Effector memory CD4-positive, alpha-beta T cell (primary cell): ENCODE measurements around the gene TUT7.
"Not testable (repeated sequence)": the region's sequence is repeated elsewhere in the genome, so short reads cannot be mapped to it uniquely, and the experiment has no call there.

ENCODE experiments used
- DNase-seq, 3 donors: peaks; one replicate each; pipeline ENCODE4 v3.0.0-alpha.2; 2020
- H3K27ac ChIP-seq: 2 replicates; pipeline ENCODE4 v1.7.0; 2013; ENCODE audit warnings: mild to moderate bottlenecking, low read length, moderate library complexity; ENCODE audit not compliant: insufficient read depth, poor library complexity, severe bottlenecking
- H3K27me3 ChIP-seq: replicated peaks from 2 replicates; pipeline ENCODE4 v1.7.0; 2013; ENCODE audit warnings: mild to moderate bottlenecking, low read length; ENCODE audit not compliant: insufficient read depth, control insufficient read depth, poor library complexity, severe bottlenecking
- H3K36me3 ChIP-seq: 2 replicates; pipeline ENCODE4 v1.7.0; 2013; ENCODE audit warnings: mild to moderate bottlenecking, low read length, moderate library complexity; ENCODE audit not compliant: control insufficient read depth, insufficient read depth
- H3K4me1 ChIP-seq: 2 replicates; pipeline ENCODE4 v1.7.0; 2013; ENCODE audit warnings: low read length, mild to moderate bottlenecking; ENCODE audit not compliant: control insufficient read depth, insufficient read depth, poor library complexity, severe bottlenecking
- H3K4me3 ChIP-seq: 2 replicates; pipeline ENCODE4 v1.7.0; 2013; ENCODE audit warnings: low read length, low read depth, mild to moderate bottlenecking; ENCODE audit not compliant: insufficient read depth, poor library complexity, severe bottlenecking
- H3K9me3 ChIP-seq: 2 replicates; pipeline ENCODE4 v1.7.0; 2013; ENCODE audit warnings: mild to moderate bottlenecking, low read length, moderate library complexity; ENCODE audit not compliant: control insufficient read depth

Gene TUT7

DNA sequence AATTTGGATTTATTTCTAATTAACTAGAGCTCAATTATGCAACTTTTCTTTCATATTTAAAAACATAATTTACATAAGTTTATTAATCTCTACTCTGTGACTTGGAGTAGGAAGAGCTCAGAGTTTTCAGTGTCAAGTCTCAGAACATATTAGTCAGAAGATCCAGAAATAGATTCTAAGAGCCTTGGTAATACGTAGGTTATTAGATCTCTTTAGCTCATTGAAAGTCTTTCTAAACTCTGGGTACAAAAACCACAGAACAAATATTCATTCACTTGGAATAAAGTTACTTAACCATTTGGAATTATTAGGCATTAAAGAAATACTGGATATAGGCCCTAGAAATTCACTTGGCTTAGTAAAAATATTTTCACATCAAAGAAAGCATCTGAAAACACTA, 45.5 kb downstream of the TUT7 start:
- peaks cover 2% of the 10 kb centered on the region for H3K4me1 ChIP-seq
- DNase-seq: no peak
- H3K27me3 ChIP-seq: no peaks in the 10 kb centered on the region
- no peak overlapping the region for H3K4me3 ChIP-seq
- no peak overlapping the region for H3K27ac ChIP-seq
- H3K9me3 ChIP-seq: no peaks in the 10 kb centered on the region
- peaks cover 62% of the 10 kb centered on the region for H3K36me3 ChIP-seq

DNA sequence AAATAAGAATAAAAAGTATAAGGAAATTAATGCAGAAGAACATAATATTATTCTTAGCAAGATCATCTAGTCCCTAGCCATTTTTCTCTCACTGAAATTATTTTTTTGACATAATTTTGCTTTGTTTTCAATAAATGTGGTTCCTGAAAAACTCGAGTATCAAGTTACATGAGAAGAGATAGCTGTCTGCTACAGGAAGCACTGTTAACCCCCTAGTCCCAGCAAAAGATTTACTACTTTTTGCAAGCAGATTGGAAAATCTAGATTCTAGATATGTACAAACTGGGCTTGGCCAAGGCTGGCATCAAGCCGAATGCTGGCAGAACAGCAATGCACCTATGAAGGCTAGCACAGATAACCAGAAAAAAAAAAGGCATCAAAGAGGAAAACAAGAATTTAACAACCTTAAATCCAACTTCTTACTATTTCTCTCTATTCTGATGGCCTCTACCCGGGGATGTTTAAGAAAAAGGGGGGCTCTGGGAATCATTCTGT, 49.9 kb downstream of the TUT7 start:
- Histone ChIP-seq H3K9me3 (no peaks in the 10 kb centered on the region), H3K27ac (no peak overlapping the region), H3K4me1 (peaks cover 4% of the 10 kb centered on the region), H3K4me3 (no peak overlapping the region), H3K27me3 (no peaks in the 10 kb centered on the region), H3K36me3 (peaks cover 66% of the 10 kb centered on the region)
- no peak for DNase-seq

DNA sequence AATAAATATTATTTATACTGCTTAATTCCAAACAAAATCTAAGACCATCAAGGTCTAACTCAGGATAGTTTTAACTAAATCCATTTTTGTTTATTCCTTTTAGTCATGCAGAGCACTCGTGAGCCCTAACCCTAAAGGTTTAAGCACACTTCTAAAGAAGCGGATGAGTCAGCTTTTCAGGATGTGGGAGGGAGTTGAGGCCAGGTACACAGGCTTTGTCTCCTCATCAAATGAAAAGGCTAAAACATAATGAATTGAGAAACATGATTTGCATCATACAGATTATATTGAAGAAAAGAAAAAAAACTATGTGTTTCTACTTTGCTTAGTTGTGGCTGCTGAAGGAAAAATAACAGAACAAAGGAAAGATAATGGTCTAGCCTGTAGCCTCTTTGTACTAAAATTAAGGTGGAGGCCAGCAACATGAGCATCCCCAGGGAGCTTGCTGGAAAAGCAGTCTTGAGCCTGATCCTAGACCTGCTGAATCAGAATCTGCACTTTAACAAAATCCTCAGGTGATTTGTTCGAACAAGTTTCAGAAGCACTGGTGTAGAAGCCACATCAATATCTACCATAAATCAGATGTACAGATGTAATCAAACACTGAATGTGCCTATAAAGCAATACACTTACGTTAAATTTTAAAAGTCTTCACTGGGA, 50.8 kb downstream of the TUT7 start:
- Histone ChIP-seq H3K4me1 (peaks cover 4% of the 10 kb centered on the region), H3K36me3 (peaks cover 64% of the 10 kb centered on the region), H3K4me3 (no peak overlapping the region), H3K27ac (no peak overlapping the region), H3K27me3 (no peaks in the 10 kb centered on the region), H3K9me3 (no peaks in the 10 kb centered on the region)
- DNase-seq: peak in 1 of 3 donors; percentile 28

DNA sequence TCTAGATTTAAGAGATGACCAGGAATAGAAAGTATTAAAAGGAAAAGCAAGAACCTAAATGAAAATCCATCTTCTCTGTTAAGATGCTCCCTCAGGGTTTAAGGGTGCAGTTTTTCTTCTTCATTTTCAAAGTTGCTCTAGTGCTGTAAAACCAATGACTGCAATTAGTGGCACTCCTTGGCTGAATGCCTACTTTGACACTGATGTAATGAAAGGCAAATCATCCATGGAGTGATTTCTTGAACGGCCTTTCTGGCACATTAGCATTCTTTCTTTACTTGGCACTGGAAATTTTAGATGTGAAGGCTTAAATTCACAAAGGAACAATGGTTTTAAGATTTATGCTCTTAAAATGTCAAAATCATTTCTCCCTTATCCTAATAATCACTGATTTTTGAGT, 52.5 kb downstream of the TUT7 start:
- Histone ChIP-seq H3K4me3 (no peak overlapping the region), H3K4me1 (peaks cover 4% of the 10 kb centered on the region), H3K36me3 (peaks cover 69% of the 10 kb centered on the region), H3K9me3 (no peaks in the 10 kb centered on the region), H3K27ac (no peak overlapping the region), H3K27me3 (no peaks in the 10 kb centered on the region)
- no peak for DNase-seq

DNA sequence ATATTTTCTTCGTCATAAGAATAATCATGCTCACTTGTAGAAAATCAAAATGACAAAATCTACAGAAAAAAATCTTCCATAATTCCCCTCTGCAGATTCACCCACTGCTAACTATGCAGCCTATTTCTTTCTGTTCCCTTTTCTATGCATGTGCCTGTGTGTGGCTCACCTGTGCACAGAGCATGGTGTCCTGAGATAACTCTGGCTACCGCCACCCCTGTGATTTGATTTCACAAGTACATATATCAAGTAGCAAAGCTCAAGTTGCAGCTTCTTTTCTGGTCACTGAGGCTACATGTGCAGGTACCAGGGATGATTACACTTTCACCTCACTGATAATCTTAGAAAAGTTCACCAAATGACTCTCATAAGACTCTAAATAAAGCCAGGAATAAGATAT, 53.5 kb downstream of the TUT7 start:
- H3K4me3 ChIP-seq: no peak overlapping the region
- peaks cover 4% of the 10 kb centered on the region for H3K4me1 ChIP-seq
- no peak overlapping the region for H3K27ac ChIP-seq
- no peaks in the 10 kb centered on the region for H3K27me3 ChIP-seq
- peaks cover 70% of the 10 kb centered on the region for H3K36me3 ChIP-seq
- no peaks in the 10 kb centered on the region for H3K9me3 ChIP-seq
- DNase-seq: no peak

DNA sequence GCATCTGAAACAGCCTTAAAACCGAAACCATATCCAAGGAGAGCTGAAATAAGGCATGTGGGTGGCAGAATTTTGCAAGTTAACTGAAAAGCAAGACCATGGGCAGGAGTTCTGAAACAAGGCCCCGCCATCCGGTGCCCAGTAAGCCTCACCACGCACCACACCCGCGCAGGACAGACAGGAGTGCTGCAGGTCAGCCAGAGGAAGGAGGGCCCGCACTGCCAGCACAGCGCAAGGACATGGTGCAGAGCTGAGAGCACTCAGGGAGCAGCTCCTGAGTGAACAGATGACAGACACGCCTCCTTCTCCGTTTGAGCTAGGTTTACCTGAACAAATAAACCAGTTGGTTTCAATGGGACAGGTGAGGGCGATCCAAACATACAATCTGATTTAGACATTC, 55.3 kb downstream of the TUT7 start:
- Histone ChIP-seq H3K27ac (no peak overlapping the region), H3K27me3 (no peaks in the 10 kb centered on the region), H3K36me3 (peaks cover 56% of the 10 kb centered on the region), H3K9me3 (no peaks in the 10 kb centered on the region), H3K4me3 (no peak overlapping the region), H3K4me1 (peaks cover 4% of the 10 kb centered on the region)
- no peak for DNase-seq

DNA sequence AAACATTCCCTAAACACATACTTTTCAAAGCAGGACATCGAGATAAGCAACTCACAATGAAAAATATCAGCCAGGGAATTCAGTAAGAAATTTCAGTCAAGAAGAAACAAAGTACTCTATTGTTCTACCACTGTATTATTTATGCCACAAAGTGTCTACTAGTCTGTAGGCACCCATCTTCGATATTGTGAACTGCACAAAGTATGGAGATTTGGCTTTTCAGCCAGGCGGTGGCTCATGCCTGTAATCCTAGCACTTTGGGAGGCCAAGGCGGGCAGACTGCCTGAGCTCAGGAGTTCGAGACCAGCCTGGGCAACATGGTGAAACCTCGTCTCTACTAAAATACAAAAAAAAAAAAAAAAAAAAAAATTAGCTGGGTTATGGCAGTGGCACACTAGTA, 63.9 kb downstream of the TUT7 start:
- not testable (repeated sequence) for DNase-seq, H3K4me1 ChIP-seq, H3K27me3 ChIP-seq, H3K27ac ChIP-seq, H3K4me3 ChIP-seq, H3K9me3 ChIP-seq, H3K36me3 ChIP-seq

DNA sequence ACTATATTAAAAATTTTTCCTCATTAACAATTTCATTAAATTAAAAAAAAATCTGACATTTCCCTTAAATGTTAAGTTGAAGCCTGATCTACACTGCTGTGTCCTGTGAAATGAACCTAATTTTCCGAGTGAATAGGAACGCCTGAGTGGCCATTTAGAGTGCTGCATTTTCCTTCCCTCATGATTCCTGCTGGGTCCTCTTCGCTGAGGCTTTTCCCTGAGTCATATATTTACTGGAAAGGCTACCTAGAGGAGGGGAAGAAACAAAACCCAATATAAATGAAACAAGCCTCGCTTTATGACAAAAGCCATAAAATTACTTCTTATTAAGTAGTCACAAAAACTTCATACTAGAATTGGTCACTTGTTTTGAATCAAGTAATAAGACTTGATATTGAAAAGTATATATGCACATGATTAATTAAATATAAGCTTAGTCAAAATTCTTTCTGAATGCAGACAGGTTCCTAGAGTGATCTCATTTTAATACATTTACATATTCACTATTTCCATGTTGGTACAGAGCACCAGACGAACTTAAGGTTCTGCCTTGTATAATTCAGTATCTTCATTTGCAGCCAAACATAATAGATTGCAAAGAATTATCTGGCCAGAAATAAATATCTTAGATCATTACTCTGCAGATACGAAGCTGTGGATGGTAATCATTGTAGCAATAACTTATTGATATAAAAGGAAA, 65.6 kb downstream of the TUT7 start:
- Histone ChIP-seq H3K27ac (no peak overlapping the region), H3K27me3 (no peaks in the 10 kb centered on the region), H3K4me3 (no peak overlapping the region), H3K9me3 (no peaks in the 10 kb centered on the region), H3K36me3 (peaks cover 8% of the 10 kb centered on the region), H3K4me1 (no peaks in the 10 kb centered on the region)
- no peak for DNase-seq

DNA sequence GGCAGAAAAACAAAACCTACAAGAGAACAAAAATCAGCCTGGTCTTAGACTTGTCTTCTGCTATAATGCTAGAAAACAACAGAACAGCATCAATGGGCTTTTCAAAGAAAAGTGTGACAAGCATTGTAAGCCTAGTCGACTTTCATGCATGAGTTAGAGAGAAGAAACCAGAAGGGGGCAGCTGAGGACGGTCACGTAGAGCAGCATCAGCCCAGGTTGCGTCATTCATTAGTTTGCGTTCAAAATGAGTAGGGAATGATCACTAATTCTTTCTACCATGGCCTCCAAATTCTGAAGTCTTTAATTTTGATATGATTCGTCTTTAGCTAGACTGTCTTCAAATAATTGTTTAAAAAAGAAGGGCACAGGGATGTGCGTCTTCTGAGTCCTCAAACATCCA, 67.2 kb downstream of the TUT7 start:
- Histone ChIP-seq H3K9me3 (no peaks in the 10 kb centered on the region), H3K4me1 (peaks cover 6% of the 10 kb centered on the region), H3K4me3 (no peak overlapping the region), H3K36me3 (peaks cover 8% of the 10 kb centered on the region), H3K27me3 (no peaks in the 10 kb centered on the region), H3K27ac (no peak overlapping the region)
- no peak for DNase-seq

DNA sequence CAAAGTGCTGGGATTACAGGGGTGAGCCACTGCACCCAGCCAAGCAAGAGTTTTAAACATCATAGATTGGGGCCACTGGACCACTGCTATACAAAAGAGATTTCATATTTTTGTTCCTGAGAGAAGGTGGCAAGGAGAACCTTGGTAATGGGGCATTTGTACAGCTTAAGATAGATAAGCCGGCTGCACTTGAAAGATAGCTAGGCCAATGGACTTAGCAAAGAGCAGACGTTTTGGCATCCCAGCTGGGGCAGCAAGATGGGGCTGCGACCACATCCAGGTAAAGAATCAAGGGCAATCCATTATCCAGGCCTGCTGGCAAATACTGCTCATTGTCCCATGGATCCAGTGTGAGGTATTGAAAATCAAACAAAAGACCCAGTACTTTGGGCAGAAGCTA, 67.9 kb downstream of the TUT7 start:
- no peak overlapping the region for H3K27ac ChIP-seq
- DNase-seq: no peak
- H3K27me3 ChIP-seq: no peaks in the 10 kb centered on the region
- H3K36me3 ChIP-seq: peaks cover 8% of the 10 kb centered on the region
- no peaks in the 10 kb centered on the region for H3K9me3 ChIP-seq
- peaks cover 9% of the 10 kb centered on the region for H3K4me1 ChIP-seq
- no peak overlapping the region for H3K4me3 ChIP-seq
